SW 1271 (cell line): ENCODE measurements around the gene NPAS3.

Experiments
- DNase-seq, 2 experiments: peaks; one replicate each; lab custom pipeline; 2025; lab: John Stamatoyannopoulos, UW

The NPAS3 gene

GRCh38 chr14:33332497-33332896, 393.8 kb downstream of the NPAS3 start:
- DNase-seq, result no peak

DNA sequence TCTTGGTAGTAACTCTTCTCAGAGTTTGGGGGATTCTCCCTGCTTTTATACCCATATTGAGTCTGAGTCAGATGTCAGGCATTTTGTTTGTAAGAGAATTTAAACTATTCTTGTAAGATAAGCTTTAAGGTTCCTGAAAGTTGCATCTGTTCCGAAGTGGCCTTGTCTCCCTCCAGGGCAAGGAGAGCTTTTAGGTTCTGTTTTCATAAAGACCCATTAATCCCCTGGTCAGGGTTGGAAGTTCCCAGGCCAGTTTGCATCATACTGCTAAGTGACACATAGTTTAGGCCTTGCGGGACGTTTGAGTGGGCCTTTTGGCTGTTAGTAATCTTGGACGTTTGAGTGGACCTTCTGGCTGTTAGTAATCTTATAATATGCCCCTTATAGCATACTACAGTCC, 396.7 kb downstream of the NPAS3 start:
- no peak for DNase-seq

DNA sequence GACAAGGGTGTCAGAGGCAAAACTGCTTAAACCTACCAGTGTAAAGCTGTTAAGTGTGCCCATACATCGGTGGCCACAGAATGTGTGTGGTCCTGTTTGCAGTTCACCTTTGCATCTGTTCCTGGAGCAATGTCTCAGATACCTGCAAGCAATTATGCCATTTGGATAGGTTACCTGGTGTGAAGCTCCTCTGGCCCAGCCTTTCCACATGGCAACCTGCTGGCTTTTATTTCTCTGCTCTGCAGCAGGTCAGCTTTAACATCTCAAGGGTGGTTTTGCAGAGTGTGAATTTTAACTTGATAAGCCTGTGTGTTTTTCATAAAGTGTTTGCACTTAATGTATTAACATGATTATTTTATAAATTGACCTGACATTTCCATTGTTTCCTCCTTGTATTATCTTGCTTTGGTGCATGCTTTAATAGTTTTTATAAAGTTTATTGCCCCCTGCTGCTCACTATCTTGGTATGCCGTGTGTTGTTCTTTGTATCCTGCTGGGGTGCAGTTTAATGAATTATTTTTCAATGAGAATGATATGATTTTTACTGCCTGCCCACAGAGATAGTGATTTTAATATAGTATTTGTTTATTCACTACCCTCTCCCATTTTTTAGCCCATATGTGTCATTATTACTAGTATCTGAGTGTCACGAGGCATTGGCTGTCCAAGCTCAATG, 403.8 kb downstream of the NPAS3 start:
- DNase-seq, result no peak

DNA sequence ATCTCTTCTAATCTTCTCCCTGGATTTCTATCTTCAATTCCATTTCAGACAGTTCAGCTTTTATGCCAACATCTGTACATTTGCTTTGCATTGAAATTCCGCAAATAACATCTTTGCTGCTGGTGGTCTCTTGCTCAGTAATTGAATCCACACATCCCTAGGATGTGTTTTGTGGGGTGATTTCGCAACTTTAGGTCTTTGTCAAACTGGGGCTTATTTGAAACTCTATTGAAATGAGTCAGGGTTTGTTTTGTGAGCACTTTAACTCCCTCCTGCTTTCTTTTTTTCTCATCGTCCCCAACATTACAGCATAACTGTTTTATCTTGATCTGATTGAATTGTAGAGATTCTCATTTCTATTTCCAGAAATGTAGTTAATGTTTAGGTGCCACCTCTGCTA, 404.3 kb downstream of the NPAS3 start:
- DNase-seq, result no peak

DNA sequence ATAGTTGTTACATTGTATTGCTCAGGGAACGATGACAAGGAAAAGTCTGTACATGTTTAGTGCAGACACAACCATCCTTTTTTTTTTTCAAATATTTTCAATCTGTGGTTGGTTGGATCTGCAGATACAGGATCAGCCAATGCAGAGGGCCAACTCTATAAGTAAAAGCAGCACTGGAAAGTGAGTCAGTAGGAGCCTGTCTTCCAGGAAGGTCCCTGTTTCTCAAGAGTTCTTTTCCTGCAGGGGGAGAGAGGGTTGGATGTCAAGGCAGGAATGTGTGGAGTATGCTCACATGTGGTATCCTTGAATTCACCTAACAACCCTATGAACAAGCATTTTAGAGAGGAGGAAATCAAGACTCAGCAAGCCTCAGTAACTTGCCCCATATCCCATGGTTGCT, 409.1 kb downstream of the NPAS3 start:
- no peak for DNase-seq

DNA sequence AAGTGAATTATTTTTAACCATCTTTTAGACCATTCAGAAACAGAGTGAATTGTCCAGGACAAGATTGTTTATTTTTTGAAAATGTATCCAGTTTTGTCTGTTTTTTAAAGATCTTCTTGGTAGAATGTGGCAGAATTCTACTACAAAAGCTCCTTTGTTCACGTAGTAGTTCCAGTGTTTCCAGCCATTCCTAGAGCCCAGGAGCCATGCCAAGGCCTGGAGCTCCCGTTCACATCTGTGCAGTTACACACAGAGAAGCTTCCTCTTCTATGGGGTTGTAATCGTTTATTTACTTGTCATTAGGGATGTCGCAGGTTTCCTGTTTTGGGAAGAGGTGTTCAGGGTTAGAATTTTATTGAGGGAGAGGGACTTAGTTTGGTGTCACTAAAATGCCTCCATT, 409.8 kb downstream of the NPAS3 start:
- DNase-seq, result no peak

- DNase-seq, result no peak
These were observed 411.2 kb downstream of the NPAS3 start for GRCh38 chr14:33349871-33350270.

DNA sequence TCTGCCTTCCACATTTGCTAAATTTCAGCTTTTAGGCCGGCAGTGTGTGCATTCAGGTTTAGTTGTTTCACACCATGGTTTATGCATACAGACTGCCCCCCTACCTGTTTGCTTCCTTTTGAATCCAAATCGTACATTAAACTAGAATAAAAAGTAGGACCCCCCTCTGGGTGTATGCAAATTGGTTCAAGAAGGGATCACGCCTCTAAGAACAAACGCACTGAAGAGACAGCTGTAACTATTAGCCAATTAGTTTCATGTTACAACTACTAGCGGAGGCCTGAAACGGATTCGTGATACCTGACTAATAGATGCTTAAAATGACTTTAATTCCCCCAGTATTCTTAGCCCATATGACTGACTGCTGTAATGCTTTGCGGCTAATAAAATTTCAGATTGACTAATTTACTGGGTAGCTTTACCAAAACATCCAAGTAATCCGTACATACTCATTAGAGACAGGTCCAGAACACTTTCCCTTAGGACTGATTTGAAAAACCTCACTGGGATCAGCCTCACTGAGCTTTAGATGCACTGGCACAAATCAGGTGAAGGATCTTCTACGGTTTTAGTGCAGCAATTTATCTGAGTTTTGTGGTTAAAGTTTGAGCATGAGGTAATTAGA, 411.8 kb downstream of the NPAS3 start:
- DNase-seq, result no peak

GRCh38 chr14:33352821-33353220, 414.1 kb downstream of the NPAS3 start:
- DNase-seq, result no peak

GRCh38 chr14:33356181-33356580, 417.5 kb downstream of the NPAS3 start:
- no peak for DNase-seq

DNA sequence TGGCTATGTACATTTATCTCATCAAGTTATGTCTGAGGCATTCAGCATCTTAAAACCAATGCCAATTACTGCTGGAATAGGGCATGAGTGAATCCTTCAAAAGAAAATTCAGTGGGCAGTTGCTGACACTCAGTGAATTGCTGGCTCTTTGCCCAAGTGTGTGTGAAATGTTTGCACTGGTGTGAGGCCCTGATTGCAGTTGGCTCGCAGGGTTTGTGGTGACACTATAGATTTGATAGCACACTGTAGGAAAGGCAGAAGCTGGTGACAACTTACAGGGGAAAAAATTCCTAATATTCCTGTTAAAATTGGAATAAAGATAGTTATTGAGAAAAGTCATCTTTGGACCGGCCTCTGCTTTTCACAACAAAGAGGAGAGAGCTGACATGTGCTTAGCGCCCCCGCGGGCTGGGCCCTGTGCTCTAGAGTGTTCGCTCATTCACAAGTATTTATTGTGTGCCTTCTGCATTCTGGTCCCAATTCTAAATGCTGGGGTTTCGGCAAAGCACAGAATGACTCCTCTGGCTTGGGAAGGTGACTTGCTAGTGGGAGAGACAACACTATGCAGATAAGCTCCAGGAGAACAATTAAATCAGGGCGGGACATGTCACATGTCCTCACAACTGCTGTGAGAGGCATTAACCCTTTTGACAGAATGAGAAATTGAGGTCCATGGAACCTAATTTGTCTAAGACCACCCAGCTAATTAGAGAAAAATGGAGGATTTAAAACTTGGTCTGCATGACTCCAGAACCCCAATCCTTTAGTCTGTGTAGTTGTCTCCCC, 418.7 kb downstream of the NPAS3 start:
- no peak for DNase-seq

GRCh38 chr14:33359288-33359881, 420.7 kb downstream of the NPAS3 start:
- no peak for DNase-seq

- no peak for DNase-seq
These were observed 424.3 kb downstream of the NPAS3 start for GRCh38 chr14:33362934-33363333.

DNA sequence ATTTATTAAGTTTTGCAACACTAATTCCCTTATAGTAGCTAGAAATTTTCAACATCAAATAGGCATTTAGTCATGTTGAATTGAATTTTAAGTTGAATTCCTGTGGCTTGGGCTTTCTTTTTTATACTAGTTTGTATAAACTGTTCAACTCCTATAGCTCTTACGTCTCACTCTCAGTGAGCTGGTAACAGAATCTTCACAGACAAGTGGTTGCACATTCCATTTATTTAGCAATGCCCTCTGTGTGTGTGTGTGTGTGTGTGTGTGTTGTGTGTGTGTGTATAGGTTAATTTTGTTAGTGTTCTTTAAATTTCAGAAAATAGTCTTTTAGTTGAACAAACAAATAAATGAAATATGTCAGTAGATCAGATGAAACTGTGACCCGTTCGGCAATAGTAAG, 425.0 kb downstream of the NPAS3 start:
- no peak for DNase-seq

- no peak for DNase-seq
These were observed 425.8 kb downstream of the NPAS3 start for GRCh38 chr14:33364466-33364865.

DNA sequence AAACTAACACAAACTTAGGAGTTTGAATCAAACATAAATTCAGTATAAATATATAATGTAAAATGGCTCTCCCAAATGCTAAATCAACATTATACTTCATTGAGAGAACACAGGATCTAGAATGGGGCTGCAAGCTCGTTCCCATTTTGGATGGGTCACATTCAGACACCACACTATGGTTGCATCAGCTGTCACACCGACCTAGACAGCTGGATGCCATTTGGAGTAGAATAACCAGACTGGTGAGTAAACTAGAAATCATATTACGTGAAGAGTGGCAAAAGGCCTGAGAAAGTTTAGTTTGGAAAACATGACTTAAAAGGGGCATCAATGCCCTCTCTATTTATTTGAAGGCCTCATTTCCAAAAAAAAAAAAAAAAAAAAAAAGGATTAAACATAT, 430.4 kb downstream of the NPAS3 start:
- DNase-seq, result no peak

DNA sequence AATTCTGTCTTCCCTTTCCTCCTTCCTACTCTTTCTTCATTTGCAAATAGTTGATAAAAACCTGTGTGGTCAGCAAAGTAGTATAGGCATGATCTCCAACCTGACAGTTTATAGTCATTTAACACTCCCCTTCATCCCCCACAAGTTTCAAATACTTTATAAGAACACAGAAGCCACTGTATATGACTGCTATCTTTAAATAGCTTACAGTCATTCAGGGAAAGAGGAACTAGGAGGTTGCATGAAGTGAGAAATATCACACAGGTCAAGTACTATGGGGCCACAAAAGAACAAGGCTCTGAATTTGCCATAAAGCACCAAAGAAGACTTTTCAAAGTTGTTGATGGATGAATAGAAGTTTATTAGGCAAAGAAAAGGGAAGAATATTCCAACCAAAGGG, 431.3 kb downstream of the NPAS3 start:
- no peak for DNase-seq

GRCh38 chr14:33370426-33370825, 431.7 kb downstream of the NPAS3 start:
- DNase-seq, result no peak

GRCh38 chr14:33375196-33375595, 436.5 kb downstream of the NPAS3 start:
- no peak for DNase-seq

GRCh38 chr14:33375786-33376185, 437.1 kb downstream of the NPAS3 start:
- no peak for DNase-seq

DNA sequence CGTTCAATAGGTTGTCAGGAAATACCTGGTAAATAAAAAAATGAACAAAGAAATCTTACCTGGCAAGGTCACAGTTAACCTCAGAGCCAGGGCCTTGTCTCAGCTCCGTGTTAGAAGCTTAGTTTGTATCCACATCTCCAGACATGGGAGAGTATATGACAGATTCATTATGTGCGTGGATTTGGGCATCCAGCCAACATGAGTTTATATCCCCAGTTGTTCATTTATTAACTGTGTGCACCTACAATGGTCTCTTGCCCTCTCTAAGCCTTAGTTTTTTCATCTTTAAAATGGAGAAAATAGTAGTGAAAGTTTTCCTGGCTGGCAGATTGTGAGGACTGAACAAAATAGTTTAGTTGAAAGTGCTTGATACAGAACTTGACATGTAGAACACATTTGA, 437.8 kb downstream of the NPAS3 start:
- DNase-seq, result no peak

DNA sequence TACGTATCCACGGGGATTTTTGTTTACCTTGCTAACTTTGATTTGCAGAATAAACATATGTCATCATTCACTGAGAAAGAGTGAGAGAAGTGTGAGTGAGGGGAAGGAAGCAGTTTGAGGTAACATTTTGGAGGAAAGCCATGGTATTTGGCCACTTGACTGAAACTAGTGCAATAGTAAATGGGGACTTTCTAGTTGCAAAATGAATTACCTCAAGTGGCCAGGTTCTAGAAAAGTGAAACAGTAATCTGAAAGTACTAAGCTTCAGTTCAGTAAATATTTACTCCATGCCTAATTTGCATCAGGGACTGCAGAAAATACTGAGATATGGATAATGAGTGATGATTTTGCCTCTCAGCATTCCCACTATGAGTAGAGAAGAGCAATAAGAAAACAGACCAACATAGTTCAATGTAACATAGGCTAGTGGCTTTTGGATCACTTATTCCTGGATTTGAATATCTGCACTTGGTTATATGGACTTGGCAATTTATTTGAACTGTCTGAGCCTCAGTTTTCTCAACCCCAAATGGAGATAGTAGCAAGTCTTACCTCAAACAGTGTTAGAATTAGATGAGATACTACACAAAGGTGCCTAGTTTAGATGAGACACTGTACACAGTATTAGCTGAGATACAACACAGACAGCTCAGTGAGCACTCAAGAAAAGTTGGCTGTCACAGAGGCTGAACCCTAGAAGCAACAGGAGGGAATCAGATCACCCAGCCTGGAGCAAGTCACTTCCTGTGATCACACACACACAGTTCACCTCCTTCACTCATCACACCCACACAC, 439.1 kb downstream of the NPAS3 start:
- no peak for DNase-seq
